H9 (cell line): ENCODE results near the gene ICE2. TPM values are rescaled to one million over a fixed set of nuclear protein-coding genes. Genes with fewer than 3 reads are reported as not detected.

ENCODE experiments used
- DNase-seq: peaks from one replicate; pipeline ENCODE4 v3.0.0-alpha.2; 2017
- H2AFZ ChIP-seq: one replicate; pipeline ENCODE4 v1.6.1; 2013; ENCODE audit warnings: mild to moderate bottlenecking, low read length, control low read depth, moderate library complexity
- H2AK5ac ChIP-seq: 2 replicates; pipeline ENCODE4 v1.6.1; 2013; ENCODE audit warnings: low read length, control low read depth, mixed read lengths; ENCODE audit not compliant: insufficient read length
- H2BK120ac ChIP-seq: one replicate; pipeline ENCODE4 v1.6.1; 2013; ENCODE audit warnings: low read depth, mild to moderate bottlenecking, low read length, control low read depth, inconsistent platforms; ENCODE audit not compliant: poor library complexity, severe bottlenecking
- H2BK12ac ChIP-seq: 2 replicates; pipeline ENCODE4 v1.6.1; 2013; ENCODE audit warnings: low read length, control low read depth, mixed read lengths, low read depth; ENCODE audit not compliant: insufficient read length
- H2BK15ac ChIP-seq: 2 replicates; pipeline ENCODE4 v1.6.1; 2013; ENCODE audit warnings: low read depth, low read length, control low read depth
- H2BK20ac ChIP-seq: one replicate; pipeline ENCODE4 v1.6.1; 2013; ENCODE audit warnings: low read depth, mild to moderate bottlenecking, low read length, control low read depth, inconsistent platforms; ENCODE audit not compliant: poor library complexity, severe bottlenecking
- H2BK5ac ChIP-seq: 2 replicates; pipeline ENCODE4 v1.6.1; 2013; ENCODE audit warnings: low read length, control low read depth, mixed read lengths; ENCODE audit not compliant: insufficient read length
- H3K14ac ChIP-seq: 2 replicates; pipeline ENCODE4 v1.6.1; 2013; ENCODE audit warnings: low read length, control low read depth; ENCODE audit not compliant: insufficient read depth
- H3K18ac ChIP-seq: 2 replicates; pipeline ENCODE4 v1.6.1; 2013; ENCODE audit warnings: low read depth, mild to moderate bottlenecking, mixed read lengths, low read length, control low read depth; ENCODE audit not compliant: insufficient read length
- H3K23ac ChIP-seq: 2 replicates; pipeline ENCODE4 v1.6.1; 2013; ENCODE audit warnings: low read length, control low read depth, mixed read lengths, low read depth; ENCODE audit not compliant: insufficient read length
- H3K23me2 ChIP-seq: 2 replicates; pipeline ENCODE4 v1.6.1; 2013; ENCODE audit warnings: low read depth, mild to moderate bottlenecking, mixed read lengths, low read length, control low read depth; ENCODE audit not compliant: insufficient read length, poor library complexity, severe bottlenecking
- H3K27ac ChIP-seq: 2 replicates; pipeline ENCODE4 v1.5.1; 2013; ENCODE audit warnings: low read length, control low read depth, mixed read lengths, low read depth; ENCODE audit not compliant: insufficient read length
- H3K27me3 ChIP-seq: 2 replicates; pipeline ENCODE4 v1.6.1; 2013; ENCODE audit warnings: low read length, control low read depth, inconsistent platforms; ENCODE audit not compliant: insufficient read depth
- H3K4ac ChIP-seq: 2 replicates; pipeline ENCODE4 v1.6.1; 2013; ENCODE audit warnings: low read depth, mild to moderate bottlenecking, control low read depth, inconsistent platforms, low read length, moderate library complexity
- H3K4me1 ChIP-seq: 2 replicates; pipeline ENCODE4 v1.6.1; 2013; ENCODE audit warnings: low read length, control low read depth, inconsistent platforms; ENCODE audit not compliant: insufficient read depth
- H3K4me2 ChIP-seq: 2 replicates; pipeline ENCODE4 v1.6.1; 2013; ENCODE audit warnings: low read length, control low read depth, mixed read lengths; ENCODE audit not compliant: insufficient read length, insufficient read depth
- H3K56ac ChIP-seq: 2 replicates; pipeline ENCODE4 v1.6.1; 2013; ENCODE audit warnings: low read depth, mild to moderate bottlenecking, mixed read lengths, low read length, control low read depth; ENCODE audit not compliant: insufficient read length
- H3K79me1 ChIP-seq: 2 replicates; pipeline ENCODE4 v1.6.1; 2013; ENCODE audit warnings: low read depth, mild to moderate bottlenecking, moderate library complexity, low read length, control low read depth, inconsistent platforms; ENCODE audit not compliant: insufficient read depth, poor library complexity, severe bottlenecking
- H3K79me2 ChIP-seq: 2 replicates; pipeline ENCODE4 v1.6.1; 2013; ENCODE audit warnings: low read length, control low read depth, inconsistent platforms; ENCODE audit not compliant: insufficient read depth
- H3K9ac ChIP-seq: 2 replicates; pipeline ENCODE4 v1.6.1; 2013; ENCODE audit warnings: low read length, control low read depth, mixed read lengths; ENCODE audit not compliant: insufficient read length; ENCODE audit errors: extremely low read depth
- H3K9me3 ChIP-seq: one replicate; pipeline ENCODE4 v1.6.1; 2013; ENCODE audit warnings: low read depth, low read length, inconsistent platforms; ENCODE audit not compliant: control insufficient read depth
- H3T11ph ChIP-seq: one replicate; pipeline ENCODE4 v1.6.1; 2013; ENCODE audit warnings: mild to moderate bottlenecking, low read length, control low read depth, inconsistent platforms
- H4K20me1 ChIP-seq: one replicate; pipeline ENCODE4 v1.6.1; 2013; ENCODE audit not compliant: control insufficient read depth, insufficient read length, insufficient read depth
- H4K5ac ChIP-seq: 2 replicates; pipeline ENCODE4 v1.6.1; 2013; ENCODE audit warnings: low read depth, mild to moderate bottlenecking, mixed read lengths, low read length, control low read depth; ENCODE audit not compliant: insufficient read length
- H4K8ac ChIP-seq: replicated peaks from 2 replicates; pipeline ENCODE4 v1.6.1; 2013; ENCODE audit warnings: low read length, control low read depth, mixed read lengths, low read depth; ENCODE audit not compliant: insufficient read length
- H4K91ac ChIP-seq: 2 replicates; pipeline ENCODE4 v1.6.1; 2013; ENCODE audit warnings: low read depth, mild to moderate bottlenecking, moderate library complexity, mixed read lengths, low read length, control low read depth; ENCODE audit not compliant: insufficient read length
- H3K27ac Mint-ChIP-seq, 3 experiments: 2 replicates in 2 of 3; 3 replicates in 1 of 3; pipeline ENCODE4 v1.8.0; 2020 to 2021; ENCODE audit warnings: mixed read lengths in 3 of 3, mild to moderate bottlenecking in 1 of 3, moderate library complexity in 1 of 3
- H3K27me3 Mint-ChIP-seq: 2 replicates; pipeline ENCODE4 v1.8.0; 2021; ENCODE audit warnings: low read depth, mild to moderate bottlenecking, moderate library complexity, mixed read lengths
- H3K36me3 Mint-ChIP-seq, 3 experiments: 2 replicates in 2 of 3; 3 replicates in 1 of 3; pipeline ENCODE4 v1.8.0; 2020 to 2021; ENCODE audit warnings: low read depth in 3 of 3, mixed read lengths in 3 of 3; ENCODE audit not compliant: insufficient read depth in 1 of 3
- H3K4me1 Mint-ChIP-seq, 2 experiments: 2 replicates each; pipeline ENCODE4 v1.8.0; 2020; ENCODE audit warnings: mixed read lengths in 2 of 2
- H3K4me3 Mint-ChIP-seq, 2 experiments: 2 replicates in 1 of 2; 3 replicates in 1 of 2; pipeline ENCODE4 v1.8.0; 2020 to 2021; ENCODE audit warnings: mild to moderate bottlenecking in 2 of 2, mixed read lengths in 2 of 2, moderate library complexity in 1 of 2
- H3K9me3 Mint-ChIP-seq, 2 experiments: 2 replicates in 1 of 2; 3 replicates in 1 of 2; pipeline ENCODE4 v1.8.0; 2020; ENCODE audit warnings: mild to moderate bottlenecking in 2 of 2, mixed read lengths in 2 of 2, moderate library complexity in 1 of 2
- CTCF ChIP-seq: fragments of 200-600 bp; sonication (generic); conservative IDR thresholded peaks from 3 replicates; pipeline ENCODE4 v1.8.0; 2021; ENCODE audit warnings: antibody characterized with exemption, mild to moderate bottlenecking
- WGBS: extraction: QIAGEN DNeasy Blood & Tissue Kit; methylation state at CpG from one replicate; pipeline ENCODE4 v1.1.7; 2013; ENCODE audit warnings: missing lambda C conversion rate, low lambda C conversion rate, mixed read lengths; ENCODE audit not compliant: insufficient read length; ENCODE audit errors: extremely low coverage; 5-methylcytosine and 5-hydroxymethylcytosine counted together
- total RNA-seq: library from RNA; stranded (reverse); gene quantifications from 2 replicates; pipeline ENCODE4 v1.2.1, GENCODE V29; 2021

ICE2 gene
- total RNA-seq, 1 experiment from 2014 or later: 76.3 TPM

GRCh38 chr15:60414016-60414682, 64.8 kb downstream of the ICE2 start:
- Histone ChIP-seq H2BK12ac (no peak overlapping the region), H4K20me1 (no peaks in the 10 kb centered on the region), H4K91ac (no peak overlapping the region), H3T11ph (no peak overlapping the region), H3K27me3 (no peaks in the 10 kb centered on the region), H2BK20ac (no peak overlapping the region), H3K14ac (no peak overlapping the region), H2AFZ (no peak overlapping the region), H3K4ac (no peak overlapping the region), H4K8ac (no peak overlapping the region), H4K5ac (no peak overlapping the region), H2BK15ac (no peak overlapping the region), H3K9ac (no peak overlapping the region), H2BK5ac (no peak overlapping the region), H2BK120ac (no peak overlapping the region), H3K18ac (no peak overlapping the region), H3K23me2 (no peaks in the 10 kb centered on the region), H3K27ac (no peak overlapping the region), H3K9me3 (no peaks in the 10 kb centered on the region), H3K4me1 (no peaks in the 10 kb centered on the region), H3K79me2 (no peaks in the 10 kb centered on the region), H3K23ac (no peak overlapping the region), H3K56ac (no peak overlapping the region), H2AK5ac (no peak overlapping the region), H3K79me1 (no peaks in the 10 kb centered on the region), H3K4me2 (no peak overlapping the region)
- peaks cover 6% of the 10 kb centered on the region in 2 experiments for H3K4me1 Mint-ChIP-seq
- DNase-seq: no peak
- no CpG with 5 or more reads among the region's 10 CpGs for WGBS
- no peaks in the 10 kb centered on the region for H3K9me3 Mint-ChIP-seq
- no peaks in the 10 kb centered on the region for H3K36me3 Mint-ChIP-seq
- H3K4me3 Mint-ChIP-seq: no peak overlapping the region
- TF ChIP-seq CTCF: no peak
- no peak overlapping the region for H3K27ac Mint-ChIP-seq
- no peaks in the 10 kb centered on the region for H3K27me3 Mint-ChIP-seq
